CD4-positive, alpha-beta T cell treated with Interleukin-17A for 1 hour (primary cell): ENCODE measurements around the gene RTBDN.
A peak's percentile ranks its signal among the peaks of the same experiment; 100 is the strongest.

ENCODE experiments used
- DNase-seq: peaks from one replicate; pipeline ENCODE4 v3.0.0-alpha.2; 2020

RTBDN gene

DNA sequence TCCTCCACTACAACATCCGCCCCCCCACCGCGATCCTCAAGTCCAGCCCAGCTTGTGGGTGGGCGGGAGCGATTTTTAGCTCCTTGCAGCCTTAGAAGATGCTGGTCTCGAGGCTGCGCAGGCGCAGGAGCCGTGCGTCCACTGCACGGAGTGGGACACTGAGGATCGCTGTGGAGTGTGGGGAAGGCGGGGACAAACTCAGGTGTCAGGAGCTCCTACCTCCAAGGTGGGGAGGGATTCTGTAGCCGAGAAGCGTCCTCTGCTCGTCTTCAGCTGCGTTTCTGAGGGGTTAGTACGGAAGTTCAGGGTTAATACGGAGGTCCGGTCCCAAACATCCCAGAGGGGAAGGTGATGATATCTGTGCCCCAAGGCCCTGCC, at the start of gene RTBDN:
RTBDN (minus strand) TSS at position 14 of the 378 bp plus-strand sequence. CDS start 4,600 bp downstream, outside the sequence.
- DNase-seq: no peak

DNA sequence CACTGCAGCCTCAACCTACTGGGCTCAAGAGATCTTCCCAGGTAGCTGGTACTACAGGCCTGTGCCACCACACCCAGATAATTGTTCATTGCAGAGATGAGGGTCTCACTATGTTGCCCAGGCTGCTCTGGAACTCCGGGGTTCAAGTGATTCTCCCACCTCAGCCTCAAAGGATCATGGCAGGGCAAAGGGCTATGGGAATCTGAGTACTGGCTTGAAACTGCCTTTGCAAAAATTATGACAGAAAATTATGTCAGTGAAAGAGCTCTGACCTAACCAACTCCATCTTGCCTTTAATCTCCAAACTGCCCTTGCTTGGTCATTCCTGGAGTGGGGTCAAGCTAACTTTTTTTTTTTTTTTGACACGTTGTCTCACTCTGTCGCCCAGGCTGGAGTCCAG, 48.2 kb upstream of the RTBDN start:
- DNase-seq: no peak

- peak; percentile 90 for DNase-seq
Measured at GRCh38 chr19:12881172-12881808, 46.9 kb upstream of the RTBDN start, which contains the start of gene DNASE2. DNASE2 (minus strand) TSS chr19:12881449; CDS start chr19:12881375, 74 bp downstream.

- DNase-seq: no peak
Measured at GRCh38 chr19:12880551-12881171, 46.3 kb upstream of the RTBDN start.

GRCh38 chr19:12875086-12875485, 40.7 kb upstream of the RTBDN start:
- no peak for DNase-seq

- DNase-seq: no peak
Measured at GRCh38 chr19:12873891-12874745, 39.7 kb upstream of the RTBDN start.

GRCh38 chr19:12872941-12873890, 38.8 kb upstream of the RTBDN start:
- DNase-seq: peak; percentile 86

DNA sequence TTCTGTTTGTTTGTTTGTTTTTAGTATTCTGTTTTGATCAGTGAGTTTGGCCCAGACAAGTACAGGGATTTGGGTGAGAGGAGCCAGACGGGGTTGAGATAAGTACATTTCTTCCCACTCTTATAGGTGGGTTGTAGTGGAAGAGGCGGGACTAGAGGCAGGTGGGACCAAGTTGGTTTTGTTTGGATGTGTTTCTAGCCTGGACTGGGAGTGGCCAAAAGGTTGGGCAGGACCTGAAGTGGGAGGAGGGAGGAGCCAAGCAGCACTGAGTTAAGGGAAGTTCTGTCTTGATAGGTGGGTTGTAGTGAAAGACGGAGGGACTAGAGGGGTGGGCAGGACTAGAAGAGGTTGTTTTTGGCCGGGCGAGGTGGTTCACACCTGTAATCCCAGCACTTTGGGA, 37.9 kb upstream of the RTBDN start:
- no peak for DNase-seq

- DNase-seq: no peak
Measured at GRCh38 chr19:12871681-12872080, 37.3 kb upstream of the RTBDN start.

DNA sequence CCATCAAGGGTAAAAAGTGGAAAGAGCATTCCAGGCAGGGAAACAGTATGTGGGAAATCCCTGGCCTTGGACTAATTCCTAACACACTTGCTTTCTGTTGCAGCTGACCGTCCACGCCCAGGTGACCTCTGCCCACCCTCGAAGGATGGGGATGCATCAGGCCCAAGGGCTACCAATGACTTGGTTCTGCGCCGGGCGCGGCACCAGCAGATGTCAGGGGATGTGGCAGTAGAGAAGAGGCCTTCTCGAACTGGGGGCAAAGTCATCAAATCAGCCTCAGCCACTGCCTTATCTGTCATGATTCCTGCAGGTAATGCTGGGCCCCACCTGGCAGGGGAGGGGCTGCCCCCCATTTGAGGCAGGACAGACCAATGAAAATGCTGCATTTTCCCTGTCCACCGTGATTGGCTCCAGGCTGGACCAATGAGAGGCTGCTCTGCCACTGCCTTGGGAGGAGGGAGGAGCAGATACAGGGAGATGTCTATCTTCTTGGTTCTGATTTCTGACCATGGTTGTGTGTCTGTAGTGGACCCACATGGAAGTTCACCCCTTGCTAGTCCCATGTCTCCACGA, 34.2 kb upstream of the RTBDN start:
- DNase-seq: no peak

DNA sequence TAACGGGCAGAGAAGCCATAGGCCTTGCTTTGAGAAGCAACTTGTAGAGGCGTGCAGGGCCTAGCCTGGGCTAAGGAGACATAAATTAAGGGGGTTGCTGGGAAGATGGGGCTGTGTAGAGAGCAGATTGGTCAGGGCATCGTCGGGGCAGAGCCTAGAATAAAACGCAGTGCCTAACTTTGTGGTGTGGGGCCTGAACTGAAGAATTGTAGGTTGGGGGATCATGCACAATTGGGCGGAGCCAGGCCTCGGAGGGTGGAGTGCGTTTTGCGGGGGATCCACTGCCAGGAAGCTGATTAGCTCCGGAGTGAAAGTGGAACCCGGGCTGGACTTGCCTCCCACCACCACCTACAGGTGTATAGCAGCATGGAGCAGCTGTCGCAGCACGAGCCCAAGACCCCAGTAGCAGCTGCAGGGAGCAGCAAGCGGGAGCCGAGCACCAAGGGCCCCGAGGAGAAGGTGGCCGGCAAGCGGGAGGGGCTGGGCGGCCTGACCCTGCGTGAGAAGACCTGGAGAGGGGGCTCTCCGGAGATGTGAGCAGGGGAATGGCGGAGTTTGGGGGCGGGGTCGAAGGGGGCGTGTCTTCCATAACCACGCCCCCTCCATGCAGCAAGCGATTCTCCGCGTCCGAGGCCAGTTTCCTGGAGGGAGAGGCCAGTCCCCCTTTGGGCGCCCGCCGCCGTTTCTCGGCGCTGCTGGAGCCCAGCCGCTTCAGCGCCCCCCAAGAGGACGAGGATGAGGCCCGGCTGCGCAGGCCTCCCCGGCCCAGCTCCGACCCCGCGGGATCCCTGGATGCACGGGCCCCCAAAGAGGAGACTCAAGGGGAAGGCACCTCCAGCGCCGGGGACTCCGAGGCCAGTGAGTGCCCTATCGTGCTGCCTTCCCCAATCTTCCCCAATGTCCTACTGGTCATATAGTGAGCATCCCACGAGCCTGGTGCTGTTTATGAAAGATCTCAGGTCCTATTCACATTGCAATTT, 33.0 kb upstream of the RTBDN start:
- DNase-seq: peak; percentile 62

DNA sequence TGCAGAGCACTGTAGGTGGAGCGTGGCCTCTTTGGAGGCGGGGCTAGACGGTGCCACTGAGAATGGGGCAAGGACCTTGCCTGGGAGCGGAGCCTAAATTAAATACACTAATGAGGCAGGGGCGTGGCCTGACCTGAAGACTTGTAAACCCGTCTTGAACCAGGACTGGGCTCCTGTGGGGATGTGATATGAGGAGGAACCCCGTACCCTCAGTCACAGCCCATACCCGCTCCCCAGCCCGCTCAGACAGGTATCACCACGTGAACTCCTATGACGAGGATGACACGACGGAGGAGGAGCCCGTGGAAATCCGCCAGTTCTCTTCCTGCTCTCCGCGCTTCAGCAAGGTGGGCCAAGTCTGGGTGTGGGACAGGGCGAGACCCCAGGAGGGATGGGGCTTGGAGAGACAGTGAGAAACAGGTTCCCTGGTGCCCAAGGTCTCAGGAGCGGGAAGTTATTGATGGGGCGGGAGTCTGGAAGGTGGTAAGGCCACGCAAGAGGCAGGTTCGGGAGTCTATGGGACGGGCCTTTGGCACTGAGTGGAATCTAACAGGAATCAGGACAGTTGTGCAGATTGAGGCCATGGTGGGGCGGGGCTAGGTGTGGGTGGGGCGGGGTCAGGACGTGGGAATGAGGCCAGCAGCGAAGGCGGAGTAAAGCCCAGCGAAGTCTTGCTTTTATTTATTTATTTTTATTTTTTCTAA, 32.2 kb upstream of the RTBDN start:
- no peak for DNase-seq

GRCh38 chr19:12865746-12866415, 31.5 kb upstream of the RTBDN start:
- no peak for DNase-seq

- DNase-seq: no peak
Measured at GRCh38 chr19:12864721-12865715, 30.6 kb upstream of the RTBDN start.

DNA sequence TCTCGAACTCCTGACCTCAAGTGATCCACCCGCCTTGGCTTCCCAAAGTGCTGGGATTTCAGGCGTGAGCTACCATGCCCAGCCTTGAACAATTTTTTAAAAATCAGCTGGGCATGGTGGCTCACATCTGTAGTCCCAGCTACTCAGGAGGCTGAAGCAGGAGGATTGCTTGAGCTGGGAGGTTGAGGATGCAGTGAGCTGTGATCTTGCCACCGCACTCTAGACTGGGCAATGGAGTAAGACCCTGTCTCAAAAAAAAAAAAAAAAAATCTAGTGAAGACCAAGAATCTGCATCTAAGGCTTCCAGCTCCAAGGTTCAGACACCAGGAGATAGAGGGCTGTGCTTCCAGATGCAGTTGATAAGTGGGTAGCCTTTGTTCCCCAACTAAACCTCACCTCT, 29.8 kb upstream of the RTBDN start:
- no peak for DNase-seq

DNA sequence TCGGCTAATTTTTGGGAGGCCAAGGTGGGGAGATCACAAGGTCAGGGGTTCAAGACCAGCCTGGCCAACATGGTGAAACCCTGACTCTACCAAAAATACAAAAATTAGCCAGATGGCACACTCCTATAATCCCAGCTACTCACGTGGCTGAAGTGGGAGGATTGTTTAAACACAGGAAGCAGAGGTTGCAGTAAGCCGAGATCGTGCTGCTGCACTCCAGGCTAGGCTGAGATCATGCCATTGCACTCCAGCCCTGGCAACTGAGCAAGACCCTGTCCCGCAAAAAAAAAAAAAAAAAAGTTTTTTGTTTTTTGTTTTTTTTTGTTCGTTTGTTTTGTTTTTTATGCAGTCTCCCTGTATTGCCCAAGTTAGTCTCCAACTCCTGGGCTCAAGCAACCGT, 25.2 kb upstream of the RTBDN start:
- no peak for DNase-seq

GRCh38 chr19:12858041-12858928, 23.9 kb upstream of the RTBDN start:
- DNase-seq: no peak
